PC-9 (cell line): ENCODE data around the gene LRRC37B. TPM values are rescaled to one million over a fixed set of nuclear protein-coding genes. Genes with fewer than 3 reads are reported as not detected.
"Not testable (repeated sequence)": the region's sequence is repeated elsewhere in the genome, so short reads cannot be mapped to it uniquely, and the experiment has no call there.

ENCODE experiments used
- BruUV-seq: library from RNA; stranded (reverse); fragments of 400-500 nt; replicated peaks from 2 replicates; lab custom pipeline; 2021; lab: Mats Ljungman, UMichigan
- CTCF ChIA-PET: fragments of 300-600 bp; sonication (Branson Sonifier 250); formaldehyde crosslinking; loops from one replicate; lab custom pipeline; 2022; ENCODE audit warnings: antibody characterized with exemption; lab: Charles Lee
- POLR2A ChIA-PET: fragments of 300-600 bp; sonication (Branson Sonifier 250); formaldehyde crosslinking; loops from one replicate; lab custom pipeline; 2022; ENCODE audit warnings: antibody characterized with exemption; ENCODE audit not compliant: unreplicated experiment; lab: Charles Lee
- DNase-seq, 2 experiments: peaks; one replicate each; pipeline versions ENCODE4 v3.0.0 to v3.0.0-alpha.2; 2015 to 2022; ENCODE audit warnings: mixed read lengths in 1 of 2
- H2AFZ ChIP-seq: fragments of 200-600 bp; sonication (generic); 2 replicates; pipeline ENCODE4 v1.8.1; 2017; ENCODE audit warnings: antibody characterized with exemption
- H3F3A ChIP-seq: fragments of 200-600 bp; sonication (generic); 2 replicates; pipeline ENCODE4 v1.8.1; 2017; ENCODE audit warnings: antibody characterized with exemption, mild to moderate bottlenecking, low read depth; ENCODE audit not compliant: insufficient read depth
- H3K27ac ChIP-seq: fragments of 200-600 bp; sonication (generic); 2 replicates; pipeline ENCODE4 v1.6.1; 2016; ENCODE audit warnings: mixed run types
- H3K27me3 ChIP-seq: fragments of 200-600 bp; sonication (generic); 2 replicates; pipeline ENCODE4 v1.6.1; 2016; ENCODE audit warnings: low read depth, mixed run types; ENCODE audit not compliant: insufficient read depth
- H3K36me3 ChIP-seq: fragments of 200-600 bp; sonication (generic); 2 replicates; pipeline ENCODE4 v1.6.1; 2016; ENCODE audit warnings: low read depth, mixed run types
- H3K4me1 ChIP-seq: fragments of 200-600 bp; sonication (generic); replicated peaks from 2 replicates; pipeline ENCODE4 v1.6.1; 2016; ENCODE audit warnings: mixed run types; ENCODE audit not compliant: insufficient read depth
- H3K4me2 ChIP-seq: fragments of 200-600 bp; sonication (generic); 2 replicates; pipeline ENCODE4 v1.6.1; 2017; ENCODE audit warnings: mixed run types
- H3K4me3 ChIP-seq: fragments of 200-600 bp; sonication (generic); 2 replicates; pipeline ENCODE4 v1.6.1; 2016; ENCODE audit warnings: mixed run types
- H3K79me2 ChIP-seq: fragments of 200-600 bp; sonication (generic); 2 replicates; pipeline ENCODE4 v1.6.1; 2017; ENCODE audit warnings: low read depth, mixed run types
- H3K9me2 ChIP-seq: fragments of 200-600 bp; sonication (generic); 2 replicates; pipeline ENCODE4 v1.8.1; 2017; ENCODE audit warnings: mild to moderate bottlenecking; ENCODE audit not compliant: insufficient read depth
- H3K9me3 ChIP-seq: fragments of 200-600 bp; sonication (generic); 2 replicates; pipeline ENCODE4 v1.8.1; 2016; ENCODE audit warnings: low read depth; ENCODE audit not compliant: insufficient read depth
- H4K20me1 ChIP-seq: fragments of 200-600 bp; sonication (generic); 2 replicates; pipeline ENCODE4 v1.8.1; 2017; ENCODE audit not compliant: insufficient read depth
- intact Hi-C: fragments of 100-400 bp; cut with micrococcal nuclease; formaldehyde crosslinking; loops from one replicate; pipeline ENCODE4 v1.10.0; 2022; ENCODE audit not compliant: unreplicated experiment
- total RNA-seq: library from RNA; stranded (reverse); gene quantifications from 2 replicates; pipeline ENCODE4 v1.2.3, GENCODE V29; 2021

LRRC37B gene
- total RNA-seq, 1 experiment from 2014 or later, result 13.8 TPM

GRCh38 chr17:32084003-32084941 is 77.1 kb downstream of the LRRC37B start:
- H3K27ac ChIP-seq, result 0 out of 2 replicates have a peak overlapping the region, but pooled peaks have one; percentile 12

GRCh38 chr17:32084942-32085829 is 78.0 kb downstream of the LRRC37B start:
- H3K79me2 ChIP-seq, H3K4me3 ChIP-seq, H2AFZ ChIP-seq, H3K4me2 ChIP-seq, H3K27me3 ChIP-seq, POLR2A ChIA-PET, CTCF ChIA-PET, H3K9me3 ChIP-seq, H4K20me1 ChIP-seq, H3F3A ChIP-seq, H3K27ac ChIP-seq, DNase-seq, H3K9me2 ChIP-seq, H3K4me1 ChIP-seq, intact Hi-C loops, H3K36me3 ChIP-seq: not testable (repeated sequence)
- BruUV-seq, result TSS peak; percentile 87

More at GRCh38 chr17:32084003-32084941, 77.1 kb downstream of the LRRC37B start:
- H3K4me1 ChIP-seq, DNase-seq, H3K9me3 ChIP-seq, H4K20me1 ChIP-seq, H3F3A ChIP-seq, H3K9me2 ChIP-seq, intact Hi-C loops, H3K79me2 ChIP-seq, CTCF ChIA-PET, H3K27me3 ChIP-seq, POLR2A ChIA-PET, BruUV-seq, H3K36me3 ChIP-seq: not testable (repeated sequence)
- Histone ChIP-seq H3K4me2 (peak overlapping the region; percentile 80), H2AFZ (peak overlapping the region; percentile 77), H3K4me3 (peak overlapping the region; percentile 64)

DNA sequence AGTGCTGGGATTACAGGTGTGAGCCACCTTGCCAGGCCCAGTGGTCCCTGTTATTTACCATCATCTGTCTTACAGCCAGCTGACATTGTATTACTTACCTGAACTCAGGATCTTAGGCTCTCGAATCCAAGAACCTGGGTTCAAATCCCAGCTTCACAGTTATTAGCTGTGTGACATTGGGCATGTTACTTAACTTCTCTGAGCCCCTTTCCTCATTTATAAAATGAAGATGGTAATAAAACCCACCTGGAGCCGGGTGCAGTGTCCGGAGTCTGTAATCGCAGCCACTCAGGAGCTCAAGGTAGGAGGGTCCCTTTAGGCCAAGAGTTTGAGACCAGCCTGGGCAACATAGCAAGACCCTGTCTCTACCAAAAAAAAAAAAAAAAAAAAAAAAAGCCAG is 79.7 kb downstream of the LRRC37B start:
- H3K27me3 ChIP-seq, H3K79me2 ChIP-seq, H2AFZ ChIP-seq, BruUV-seq, H3K4me3 ChIP-seq, H3K36me3 ChIP-seq, CTCF ChIA-PET, POLR2A ChIA-PET, H3K4me2 ChIP-seq, H3F3A ChIP-seq, DNase-seq, H3K9me3 ChIP-seq, H3K4me1 ChIP-seq, intact Hi-C loops, H4K20me1 ChIP-seq, H3K9me2 ChIP-seq, H3K27ac ChIP-seq: not testable (repeated sequence)

DNA sequence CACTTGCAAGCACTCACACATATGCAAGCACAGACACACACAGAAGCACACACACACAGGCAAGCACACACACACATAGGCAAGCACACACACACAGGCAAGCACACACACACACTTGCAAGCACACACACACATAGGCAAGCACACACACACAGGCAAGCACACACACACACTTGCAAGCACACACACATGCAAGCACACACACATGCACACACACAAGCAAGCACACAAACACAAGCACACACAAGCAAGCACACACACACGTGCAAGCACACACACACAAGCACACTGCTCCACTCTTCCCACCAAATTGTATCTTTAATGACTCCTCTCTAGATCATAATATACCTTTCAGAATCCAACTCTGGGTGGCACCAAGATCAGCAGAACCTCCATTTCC is 84.9 kb downstream of the LRRC37B start:
- H3K4me2 ChIP-seq, H3K27me3 ChIP-seq, H3K27ac ChIP-seq, H3F3A ChIP-seq, H3K36me3 ChIP-seq, H3K79me2 ChIP-seq, BruUV-seq, H3K4me1 ChIP-seq, H3K9me3 ChIP-seq, intact Hi-C loops, H4K20me1 ChIP-seq, POLR2A ChIA-PET, H3K9me2 ChIP-seq, H3K4me3 ChIP-seq, DNase-seq, CTCF ChIA-PET, H2AFZ ChIP-seq: not testable (repeated sequence)
